CD4-positive, alpha-beta T cell treated with Interleukin-15 for 1 hour (primary cell): ENCODE measurements around the gene ATP6V0A1.
"Not testable (repeated sequence)": the region's sequence is repeated elsewhere in the genome, so short reads cannot be mapped to it uniquely, and the experiment has no call there.

Experiments
- DNase-seq: peaks from one replicate; pipeline ENCODE4 v3.0.0-alpha.2; 2020

Gene ATP6V0A1

DNA sequence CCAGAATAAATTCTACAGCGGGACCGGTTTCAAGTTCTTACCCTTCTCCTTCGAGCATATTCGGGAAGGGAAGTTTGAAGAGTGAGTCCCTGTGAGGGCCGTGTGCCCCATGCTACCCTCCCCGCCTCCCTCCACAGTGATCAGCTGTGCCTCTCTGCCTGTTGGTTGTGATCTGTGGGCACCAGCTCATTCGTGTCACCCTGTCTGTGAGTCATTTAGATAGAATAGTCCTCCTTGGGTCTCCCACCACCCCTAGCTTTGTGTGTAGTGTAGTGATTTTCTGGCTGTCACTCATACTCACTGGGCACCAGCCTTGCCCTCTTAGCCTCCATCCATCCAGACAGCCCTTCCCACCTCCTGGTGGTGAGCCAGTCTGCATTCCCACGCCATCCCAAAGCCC is 62.4 kb downstream of the ATP6V0A1 start:
- DNase-seq, result no peak

- DNase-seq, result no peak
Observed at GRCh38 chr17:42521666-42522262, 63.1 kb downstream of the ATP6V0A1 start.

DNA sequence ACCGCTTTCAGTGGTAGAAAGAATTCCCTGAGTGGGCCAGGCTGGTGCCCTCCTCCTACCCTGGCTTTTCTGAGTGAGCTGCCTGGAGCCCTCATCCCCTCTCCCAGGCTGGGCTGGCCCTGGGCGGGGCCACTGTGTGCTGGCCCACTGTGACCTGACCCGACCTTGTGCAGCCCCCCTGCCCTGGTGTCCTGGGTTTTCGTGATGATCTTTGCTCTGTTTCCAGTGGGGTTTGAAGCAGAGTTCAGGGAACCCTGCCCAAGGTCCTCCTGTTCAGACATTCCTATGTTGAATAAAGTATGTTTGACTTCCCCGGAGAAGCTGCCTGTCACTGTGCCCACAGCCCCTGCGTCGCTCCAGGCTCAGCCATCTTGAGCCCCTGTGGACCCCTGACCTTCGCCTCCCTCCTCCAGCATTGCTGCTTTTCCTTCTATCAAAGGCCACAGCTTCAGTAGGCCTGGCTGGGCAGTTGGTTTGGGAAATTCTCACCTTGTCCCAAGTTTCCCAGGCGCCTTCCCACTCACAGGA is 63.6 kb downstream of the ATP6V0A1 start:
- no peak for DNase-seq

- DNase-seq, result no peak
Observed at GRCh38 chr17:42522798-42523278, 64.2 kb downstream of the ATP6V0A1 start.

GRCh38 chr17:42525221-42525620 is 66.5 kb downstream of the ATP6V0A1 start:
- no peak for DNase-seq

DNA sequence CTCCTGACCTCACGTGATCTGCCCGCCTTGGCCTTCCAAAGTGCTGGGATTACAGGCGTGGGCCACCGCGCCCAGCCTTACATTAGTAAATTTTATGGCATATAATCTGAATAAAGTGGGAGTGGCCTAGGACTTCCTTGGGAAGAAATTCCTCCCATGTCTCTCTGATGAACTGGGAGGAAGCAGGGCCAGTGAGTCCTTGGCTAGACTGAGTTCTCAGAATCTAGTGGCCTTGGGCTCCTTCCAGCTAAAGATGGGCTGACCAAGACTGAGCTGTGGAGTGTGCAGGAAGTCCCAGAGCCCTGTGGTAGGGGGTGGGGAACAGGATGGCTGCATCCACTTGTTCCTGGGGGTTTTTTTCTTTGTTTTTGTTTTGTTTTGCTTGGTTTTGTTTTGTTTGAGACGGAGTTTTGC is 67.4 kb downstream of the ATP6V0A1 start:
- no peak for DNase-seq

DNA sequence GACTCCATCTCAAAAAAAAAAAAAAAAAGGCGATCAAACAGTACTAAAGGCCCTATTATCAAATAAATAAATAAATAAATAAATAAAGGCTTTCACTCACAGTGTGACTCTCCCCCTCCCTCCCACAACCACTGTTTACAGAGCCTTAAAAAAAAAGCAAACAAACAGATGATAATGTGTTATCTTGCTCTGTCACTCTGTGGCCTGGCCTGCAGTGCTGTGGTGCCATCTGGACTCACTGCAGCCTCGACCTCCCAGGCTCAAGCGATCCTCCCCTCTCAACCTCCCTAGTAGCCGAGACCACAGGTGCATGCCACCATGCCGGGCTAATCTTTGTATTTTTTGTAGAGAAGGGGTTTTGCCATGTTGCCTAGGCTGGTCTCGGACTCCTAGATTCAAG is 69.3 kb downstream of the ATP6V0A1 start:
- no peak for DNase-seq

DNA sequence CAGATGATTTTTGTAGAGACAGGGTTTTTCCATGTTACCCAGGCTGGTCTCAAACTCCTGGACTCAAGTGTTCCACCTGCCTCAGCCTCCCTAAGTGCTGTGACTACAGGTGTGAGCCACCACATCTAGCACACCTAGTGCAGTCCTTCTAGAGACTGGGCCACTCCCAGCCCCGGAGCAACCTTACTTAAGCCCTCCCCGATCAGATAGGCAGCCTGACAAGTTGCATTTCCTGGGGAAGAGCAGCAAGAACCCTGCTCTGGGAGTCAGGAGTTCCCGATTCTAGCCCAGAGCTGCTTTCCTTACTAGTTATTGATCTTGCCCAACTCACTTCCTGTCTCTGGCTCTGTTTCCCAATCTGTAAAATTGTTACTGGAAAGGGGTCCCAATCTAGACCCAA is 70.4 kb downstream of the ATP6V0A1 start:
- no peak for DNase-seq

DNA sequence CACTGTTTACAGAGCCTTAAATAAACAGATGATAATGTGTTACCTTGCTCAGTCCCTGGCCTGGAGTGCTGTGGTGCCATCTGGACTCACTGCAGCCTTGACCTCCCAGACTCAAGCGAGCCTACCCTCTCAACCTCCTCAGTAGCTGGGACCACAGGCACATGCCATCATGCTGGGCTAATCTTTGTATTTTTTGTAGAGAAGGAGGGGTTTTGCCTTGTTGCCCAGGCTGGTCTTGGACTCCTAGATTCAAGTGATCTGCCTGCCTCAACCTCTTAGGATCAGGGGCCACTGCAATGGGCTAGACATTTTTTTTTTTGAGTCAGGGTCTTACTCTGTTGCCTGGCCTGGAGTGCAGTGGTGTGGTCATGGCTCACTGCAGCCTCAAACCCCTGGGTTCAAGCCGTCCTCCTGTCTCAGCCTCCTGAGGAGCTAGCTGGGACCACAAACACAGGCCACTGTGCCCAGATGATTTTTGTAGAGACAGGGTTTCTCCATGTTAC is 72.3 kb downstream of the ATP6V0A1 start:
- DNase-seq, result no peak

DNA sequence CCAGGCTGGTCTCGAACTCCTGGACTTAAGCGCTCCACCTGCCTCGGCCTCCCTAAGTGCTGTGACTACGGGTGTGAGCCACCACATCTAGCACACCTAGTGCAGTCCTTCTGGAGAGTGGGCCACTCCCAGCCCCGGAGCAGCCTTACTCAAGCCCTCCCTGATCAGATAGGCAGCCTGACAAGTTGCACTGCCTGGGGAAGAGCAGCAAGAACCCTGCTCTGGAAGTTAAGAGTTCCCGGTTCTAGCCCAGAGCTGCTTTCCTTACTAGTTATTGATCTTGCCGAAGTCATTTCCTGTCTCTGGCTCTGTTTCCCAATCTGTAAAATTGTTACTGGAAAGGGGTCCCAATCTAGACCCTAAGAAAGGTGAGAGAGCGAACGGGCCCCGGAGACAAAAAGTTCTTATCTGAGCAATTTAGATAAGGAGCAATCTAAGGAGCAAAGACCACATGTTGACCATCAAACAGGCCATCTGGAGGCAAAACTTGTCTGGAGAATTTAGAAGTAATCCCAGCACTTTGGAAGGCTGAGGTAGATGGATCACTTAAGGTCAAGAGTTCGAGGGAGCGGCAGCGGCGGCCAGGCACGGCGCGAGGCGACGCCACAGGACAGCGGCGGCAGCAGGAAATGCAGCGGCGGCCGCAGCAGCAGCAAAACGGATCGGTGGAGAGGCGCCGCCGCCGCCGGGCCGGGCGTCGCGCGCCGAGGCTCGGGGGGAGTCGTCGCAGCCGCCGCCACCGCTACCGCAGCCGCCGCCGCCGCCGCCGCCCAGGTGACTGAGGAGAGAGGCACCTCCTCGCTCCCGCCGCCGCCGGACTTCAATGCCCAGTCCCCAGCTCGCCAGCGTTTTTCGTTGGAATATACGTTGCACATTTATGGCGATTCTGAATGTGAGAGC is 73.0 kb downstream of the ATP6V0A1 start:
- peak; percentile 57 for DNase-seq

DNA sequence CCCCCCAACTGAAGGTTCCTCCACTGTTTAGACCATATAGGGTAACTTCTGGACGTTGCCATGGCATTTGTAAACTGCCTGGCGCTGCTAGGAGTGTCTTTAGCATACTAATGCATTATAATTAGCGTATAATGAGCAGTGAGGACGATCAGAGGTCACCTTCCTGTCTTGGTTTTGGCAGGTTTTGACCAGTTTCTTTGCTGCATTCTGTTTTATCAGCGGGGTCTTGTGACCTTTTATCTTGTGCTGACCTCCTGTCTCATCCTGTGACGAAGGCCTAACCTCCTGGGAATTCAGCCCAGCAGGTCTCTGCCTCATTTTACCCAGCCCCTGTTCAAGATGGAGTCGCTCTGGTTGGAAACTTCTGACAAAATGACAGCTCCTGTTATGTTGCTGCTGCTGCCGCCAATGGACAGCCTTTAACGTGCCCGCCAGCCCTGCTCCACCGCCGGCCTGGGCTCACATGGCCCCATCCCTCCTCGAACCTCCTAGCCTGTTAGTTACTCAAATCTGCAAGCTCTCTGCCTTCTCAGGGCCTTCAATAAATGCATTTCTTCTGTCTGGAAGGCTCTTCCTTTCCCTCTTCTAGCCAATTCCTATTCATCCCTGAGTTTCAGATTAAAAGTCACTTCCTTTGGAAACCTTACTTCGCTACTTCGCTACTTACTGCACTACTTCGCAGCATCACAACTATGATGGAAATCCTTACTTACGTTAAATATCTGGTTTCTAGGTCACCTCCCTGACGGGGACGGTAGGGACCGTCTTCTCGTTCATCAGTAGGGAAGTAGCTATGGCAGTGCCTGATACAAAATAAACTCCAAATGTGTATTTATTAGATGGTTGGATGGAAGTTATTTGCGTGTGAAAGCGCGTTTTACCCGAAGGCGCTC is 76.7 kb downstream of the ATP6V0A1 start:
- DNase-seq, result no peak

DNA sequence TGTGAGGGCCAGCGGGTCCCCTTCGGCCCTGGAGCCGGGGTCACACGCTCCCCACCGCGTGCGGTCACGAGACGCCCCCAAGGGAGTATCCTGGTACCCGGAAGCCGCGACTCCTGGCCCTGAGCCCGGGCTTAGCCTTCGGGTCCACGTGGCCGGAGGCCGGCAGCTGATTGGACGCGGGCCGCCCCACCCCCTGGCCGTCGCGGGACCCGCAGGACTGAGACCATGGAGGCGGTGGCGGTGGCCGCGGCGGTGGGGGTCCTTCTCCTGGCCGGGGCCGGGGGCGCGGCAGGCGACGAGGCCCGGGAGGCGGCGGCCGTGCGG is 77.3 kb downstream of the ATP6V0A1 start, which contains the start of gene NAGLU:
Gene NAGLU, plus strand, starts transcription at position 194 of the 324 bp plus-strand sequence. Its CDS starts 32 bp downstream, at position 226.
- DNase-seq, result peak; percentile 84

GRCh38 chr17:42536372-42537155 is 77.9 kb downstream of the ATP6V0A1 start:
- peak; percentile 65 for DNase-seq

- no peak for DNase-seq
Observed at GRCh38 chr17:42537156-42537805, 78.6 kb downstream of the ATP6V0A1 start.

- no peak for DNase-seq
Observed at GRCh38 chr17:42537826-42538451, 79.3 kb downstream of the ATP6V0A1 start.

DNA sequence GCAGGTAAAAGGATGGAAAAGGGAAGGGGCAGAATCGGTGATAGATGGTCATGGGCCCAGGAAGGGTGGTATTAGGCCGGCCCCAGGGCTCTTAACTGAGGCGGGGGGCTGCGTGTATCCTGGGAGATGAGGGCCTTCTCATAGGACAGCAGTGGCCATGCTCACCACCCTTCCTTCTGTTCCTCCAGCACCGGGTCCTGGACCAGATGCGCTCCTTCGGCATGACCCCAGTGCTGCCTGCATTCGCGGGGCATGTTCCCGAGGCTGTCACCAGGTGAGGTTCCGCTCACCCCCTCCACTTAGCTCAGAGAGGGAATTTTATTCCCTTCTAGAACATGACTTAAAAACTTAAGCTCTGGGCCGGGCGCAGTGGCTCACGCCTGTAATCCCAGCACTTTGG is 79.8 kb downstream of the ATP6V0A1 start:
- no peak for DNase-seq

GRCh38 chr17:42540558-42540957 is 81.9 kb downstream of the ATP6V0A1 start:
- DNase-seq, result not testable (repeated sequence)

DNA sequence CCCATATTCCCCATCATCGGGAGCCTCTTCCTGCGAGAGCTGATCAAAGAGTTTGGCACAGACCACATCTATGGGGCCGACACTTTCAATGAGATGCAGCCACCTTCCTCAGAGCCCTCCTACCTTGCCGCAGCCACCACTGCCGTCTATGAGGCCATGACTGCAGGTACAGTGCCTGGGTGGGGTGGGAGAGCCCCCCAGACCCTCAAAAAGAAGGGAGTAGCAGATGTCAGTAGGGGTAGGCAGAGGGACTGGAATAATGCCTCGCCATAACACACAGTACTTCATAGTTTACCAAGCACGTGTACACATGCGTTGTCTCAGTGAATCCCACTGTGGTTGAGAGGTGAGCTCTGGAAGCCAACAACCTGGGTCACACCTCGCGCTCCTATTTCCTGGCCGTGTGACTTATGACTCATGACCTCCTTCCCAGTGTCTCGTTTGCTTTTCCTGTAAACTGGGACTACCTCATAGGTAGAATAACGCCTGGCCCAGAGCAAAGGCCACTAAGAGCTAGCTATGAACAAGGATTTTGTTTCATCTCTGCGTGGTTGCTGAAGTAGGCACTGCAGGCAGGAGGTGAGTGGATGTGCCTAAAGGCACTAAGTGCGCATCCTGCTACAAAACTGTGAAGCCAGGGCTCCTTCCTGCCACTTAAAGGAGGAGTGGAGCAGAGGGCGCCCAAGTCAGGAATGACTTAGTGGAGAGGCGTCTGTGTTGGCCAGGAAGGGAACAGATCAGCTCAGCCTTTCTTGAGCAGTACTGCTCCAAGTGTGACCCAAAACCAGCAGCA is 82.6 kb downstream of the ATP6V0A1 start:
- no peak for DNase-seq

DNA sequence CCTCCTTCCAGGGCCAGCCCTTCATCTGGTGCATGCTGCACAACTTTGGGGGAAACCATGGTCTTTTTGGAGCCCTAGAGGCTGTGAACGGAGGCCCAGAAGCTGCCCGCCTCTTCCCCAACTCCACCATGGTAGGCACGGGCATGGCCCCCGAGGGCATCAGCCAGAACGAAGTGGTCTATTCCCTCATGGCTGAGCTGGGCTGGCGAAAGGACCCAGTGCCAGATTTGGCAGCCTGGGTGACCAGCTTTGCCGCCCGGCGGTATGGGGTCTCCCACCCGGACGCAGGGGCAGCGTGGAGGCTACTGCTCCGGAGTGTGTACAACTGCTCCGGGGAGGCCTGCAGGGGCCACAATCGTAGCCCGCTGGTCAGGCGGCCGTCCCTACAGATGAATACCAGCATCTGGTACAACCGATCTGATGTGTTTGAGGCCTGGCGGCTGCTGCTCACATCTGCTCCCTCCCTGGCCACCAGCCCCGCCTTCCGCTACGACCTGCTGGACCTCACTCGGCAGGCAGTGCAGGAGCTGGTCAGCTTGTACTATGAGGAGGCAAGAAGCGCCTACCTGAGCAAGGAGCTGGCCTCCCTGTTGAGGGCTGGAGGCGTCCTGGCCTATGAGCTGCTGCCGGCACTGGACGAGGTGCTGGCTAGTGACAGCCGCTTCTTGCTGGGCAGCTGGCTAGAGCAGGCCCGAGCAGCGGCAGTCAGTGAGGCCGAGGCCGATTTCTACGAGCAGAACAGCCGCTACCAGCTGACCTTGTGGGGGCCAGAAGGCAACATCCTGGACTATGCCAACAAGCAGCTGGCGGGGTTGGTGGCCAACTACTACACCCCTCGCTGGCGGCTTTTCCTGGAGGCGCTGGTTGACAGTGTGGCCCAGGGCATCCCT is 84.8 kb downstream of the ATP6V0A1 start:
- DNase-seq, result no peak
